Panc1 (cell line): ENCODE results near the gene CBR4. TPM values are rescaled to one million over a fixed set of nuclear protein-coding genes. Genes with fewer than 3 reads are reported as not detected.

Source experiments
- ATAC-seq: fragments of 200-7000 bp; cut with Tn5 transposase; 2 replicates; pipeline ENCODE4 v1.9.1; 2020; ENCODE audit warnings: mild to moderate bottlenecking, moderate library complexity
- BruUV-seq: library from RNA; stranded (reverse); fragments of 400-500 nt; replicated peaks from 2 replicates; lab custom pipeline; 2021; lab: Mats Ljungman, UMichigan
- CTCF ChIA-PET: fragments of 300-600 bp; sonication (Branson Sonifier 250); formaldehyde crosslinking; loops from one replicate; lab custom pipeline; 2022; ENCODE audit warnings: antibody characterized with exemption; lab: Charles Lee
- POLR2A ChIA-PET: fragments of 300-600 bp; sonication (Branson Sonifier 250); formaldehyde crosslinking; loops from one replicate; lab custom pipeline; 2022; ENCODE audit warnings: antibody characterized with exemption; lab: Charles Lee
- DNase-seq: peaks from one replicate; pipeline ENCODE4 v3.0.0-alpha.2; 2010; ENCODE audit warnings: low read depth, low spot score
- H3K27ac ChIP-seq: 2 replicates; pipeline ENCODE4 v1.5.1; 2011; ENCODE audit warnings: mild to moderate bottlenecking, low read length, inconsistent platforms
- H3K27me3 ChIP-seq: fragments of 200-500 bp; sonication (Bioruptor generic); 2 replicates; pipeline ENCODE4 v1.6.0; 2014; ENCODE audit warnings: low read length, inconsistent platforms; ENCODE audit not compliant: control insufficient read depth, insufficient read depth
- H3K36me3 ChIP-seq: fragments of 200-500 bp; sonication (Bioruptor generic); 2 replicates; pipeline ENCODE4 v1.5.1; 2014; ENCODE audit warnings: inconsistent platforms, mild to moderate bottlenecking, low read length, moderate library complexity; ENCODE audit not compliant: control insufficient read depth, insufficient read depth
- H3K4me1 ChIP-seq: 2 replicates; pipeline ENCODE4 v1.5.1; 2011; ENCODE audit warnings: inconsistent platforms, mild to moderate bottlenecking, low read length, moderate library complexity; ENCODE audit not compliant: control insufficient read depth, insufficient read depth
- H3K4me3 ChIP-seq, 2 experiments: 2 replicates each; pipeline ENCODE4 v1.5.1; 2011 to 2012; ENCODE audit warnings: low read depth in 2 of 2, low read length in 2 of 2, mild to moderate bottlenecking in 2 of 2, inconsistent platforms in 1 of 2, moderate library complexity in 1 of 2
- H3K9me3 ChIP-seq: fragments of 200-500 bp; sonication (Bioruptor generic); 2 replicates; pipeline ENCODE4 v1.5.1; 2014; ENCODE audit warnings: low read depth, mild to moderate bottlenecking, inconsistent platforms, low read length, moderate library complexity; ENCODE audit not compliant: control insufficient read depth, insufficient read depth
- POLR2AphosphoS5 ChIP-seq: IDR thresholded peaks from 2 replicates; pipeline ENCODE4 v1.6.1; 2012; ENCODE audit warnings: mild to moderate bottlenecking, low read depth, low read length, moderate library complexity
- SIN3A ChIP-seq: IDR thresholded peaks from 2 replicates; pipeline ENCODE4 v1.6.1; 2012; ENCODE audit warnings: low read depth, mild to moderate bottlenecking, low read length, moderate library complexity, borderline replicate concordance; ENCODE audit not compliant: insufficient read depth
- TCF7L2 ChIP-seq: IDR thresholded peaks from 2 replicates; pipeline ENCODE4 v1.6.1; 2011; ENCODE audit warnings: mild to moderate bottlenecking, low read depth, low read length, inconsistent platforms
- in situ Hi-C: cut with HindIII; loops from 2 replicates; pipeline ENCODE4 v1.10.0; 2016; ENCODE audit warnings: low sequenced_read_pairs, low pct_unique_long_range_greater_than_20kb
- intact Hi-C: fragments of 100-400 bp; cut with micrococcal nuclease; formaldehyde crosslinking; loops from one replicate; pipeline ENCODE4 v1.10.0; 2022; ENCODE audit not compliant: unreplicated experiment
- total RNA-seq: library from RNA; stranded (reverse); gene quantifications from one replicate; pipeline ENCODE4 v1.2.1, GENCODE V29; 2021; ENCODE audit not compliant: unreplicated experiment
- TF ChIP-seq, protein P1 (sequence below): fragments of 450-650 bp; IDR thresholded peaks from 2 replicates; pipeline ENCODE4 v1.5.1; 2017; ENCODE audit warnings: mild to moderate bottlenecking
- TF ChIP-seq, protein P2 (sequence below), 2 experiments: IDR thresholded peaks; 2 replicates each; pipeline ENCODE4 v1.6.1; 2011 to 2012; ENCODE audit warnings: low read depth in 2 of 2, control low read depth in 1 of 2, low read length in 1 of 2, mild to moderate bottlenecking in 1 of 2, moderate library complexity in 1 of 2; ENCODE audit not compliant: insufficient read depth in 1 of 2

Gene CBR4
- total RNA-seq, 1 experiment from 2014 or later: 13.5 TPM

DNA sequence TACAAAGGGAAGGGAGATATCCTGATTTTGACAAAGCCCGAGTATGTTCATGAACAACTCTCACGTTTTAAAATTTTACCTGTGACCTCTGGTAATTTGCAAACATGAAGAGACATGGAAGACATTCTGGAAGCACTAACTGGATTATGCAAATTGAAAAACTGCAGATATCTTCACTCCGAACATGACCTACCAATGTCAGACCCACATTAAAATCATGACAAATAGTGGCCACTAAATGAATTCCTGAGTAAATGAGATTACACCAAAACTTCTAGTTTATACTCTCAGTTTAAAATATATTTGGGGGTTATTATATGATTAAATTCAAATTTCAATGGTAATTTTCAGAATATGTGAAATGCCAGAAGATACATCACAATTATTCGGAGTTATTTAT, 19.9 kb upstream of the CBR4 start:
- no peaks in the 10 kb centered on the region for H3K36me3 ChIP-seq
- in situ Hi-C loops (no loop called here), intact Hi-C loops (no loop called here)
- H3K9me3 ChIP-seq: no peaks in the 10 kb centered on the region
- POLR2A ChIA-PET: no interaction called here
- CTCF ChIA-PET: interaction anchor here (0.7 kb wide), 1 partner anchor 20 kb away, joined by 5 read pairs; the partner anchor contains the start of gene CBR4
- no peaks in the 10 kb centered on the region for H3K27me3 ChIP-seq
- ATAC-seq (no peak), DNase-seq (no peak)
- no TSS peak for BruUV-seq
- peaks cover 6% of the 10 kb centered on the region for H3K4me1 ChIP-seq
- TF ChIP-seq, protein P1, sequence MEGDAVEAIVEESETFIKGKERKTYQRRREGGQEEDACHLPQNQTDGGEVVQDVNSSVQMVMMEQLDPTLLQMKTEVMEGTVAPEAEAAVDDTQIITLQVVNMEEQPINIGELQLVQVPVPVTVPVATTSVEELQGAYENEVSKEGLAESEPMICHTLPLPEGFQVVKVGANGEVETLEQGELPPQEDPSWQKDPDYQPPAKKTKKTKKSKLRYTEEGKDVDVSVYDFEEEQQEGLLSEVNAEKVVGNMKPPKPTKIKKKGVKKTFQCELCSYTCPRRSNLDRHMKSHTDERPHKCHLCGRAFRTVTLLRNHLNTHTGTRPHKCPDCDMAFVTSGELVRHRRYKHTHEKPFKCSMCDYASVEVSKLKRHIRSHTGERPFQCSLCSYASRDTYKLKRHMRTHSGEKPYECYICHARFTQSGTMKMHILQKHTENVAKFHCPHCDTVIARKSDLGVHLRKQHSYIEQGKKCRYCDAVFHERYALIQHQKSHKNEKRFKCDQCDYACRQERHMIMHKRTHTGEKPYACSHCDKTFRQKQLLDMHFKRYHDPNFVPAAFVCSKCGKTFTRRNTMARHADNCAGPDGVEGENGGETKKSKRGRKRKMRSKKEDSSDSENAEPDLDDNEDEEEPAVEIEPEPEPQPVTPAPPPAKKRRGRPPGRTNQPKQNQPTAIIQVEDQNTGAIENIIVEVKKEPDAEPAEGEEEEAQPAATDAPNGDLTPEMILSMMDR: no peak
- TF ChIP-seq SIN3A (no peak), TCF7L2 (no peak), POLR2AphosphoS5 (no peak)
- TF ChIP-seq, protein P2, sequence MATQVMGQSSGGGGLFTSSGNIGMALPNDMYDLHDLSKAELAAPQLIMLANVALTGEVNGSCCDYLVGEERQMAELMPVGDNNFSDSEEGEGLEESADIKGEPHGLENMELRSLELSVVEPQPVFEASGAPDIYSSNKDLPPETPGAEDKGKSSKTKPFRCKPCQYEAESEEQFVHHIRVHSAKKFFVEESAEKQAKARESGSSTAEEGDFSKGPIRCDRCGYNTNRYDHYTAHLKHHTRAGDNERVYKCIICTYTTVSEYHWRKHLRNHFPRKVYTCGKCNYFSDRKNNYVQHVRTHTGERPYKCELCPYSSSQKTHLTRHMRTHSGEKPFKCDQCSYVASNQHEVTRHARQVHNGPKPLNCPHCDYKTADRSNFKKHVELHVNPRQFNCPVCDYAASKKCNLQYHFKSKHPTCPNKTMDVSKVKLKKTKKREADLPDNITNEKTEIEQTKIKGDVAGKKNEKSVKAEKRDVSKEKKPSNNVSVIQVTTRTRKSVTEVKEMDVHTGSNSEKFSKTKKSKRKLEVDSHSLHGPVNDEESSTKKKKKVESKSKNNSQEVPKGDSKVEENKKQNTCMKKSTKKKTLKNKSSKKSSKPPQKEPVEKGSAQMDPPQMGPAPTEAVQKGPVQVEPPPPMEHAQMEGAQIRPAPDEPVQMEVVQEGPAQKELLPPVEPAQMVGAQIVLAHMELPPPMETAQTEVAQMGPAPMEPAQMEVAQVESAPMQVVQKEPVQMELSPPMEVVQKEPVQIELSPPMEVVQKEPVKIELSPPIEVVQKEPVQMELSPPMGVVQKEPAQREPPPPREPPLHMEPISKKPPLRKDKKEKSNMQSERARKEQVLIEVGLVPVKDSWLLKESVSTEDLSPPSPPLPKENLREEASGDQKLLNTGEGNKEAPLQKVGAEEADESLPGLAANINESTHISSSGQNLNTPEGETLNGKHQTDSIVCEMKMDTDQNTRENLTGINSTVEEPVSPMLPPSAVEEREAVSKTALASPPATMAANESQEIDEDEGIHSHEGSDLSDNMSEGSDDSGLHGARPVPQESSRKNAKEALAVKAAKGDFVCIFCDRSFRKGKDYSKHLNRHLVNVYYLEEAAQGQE (IDR thresholded peaks at IDR 0.05; ENCODE audit: insufficient read depth in 1 of 2, low read depth in 2 of 2, low read length in 1 of 2): no peak
- H3K4me3 ChIP-seq: no peak overlapping the region
- H3K27ac ChIP-seq: no peak overlapping the region

DNA sequence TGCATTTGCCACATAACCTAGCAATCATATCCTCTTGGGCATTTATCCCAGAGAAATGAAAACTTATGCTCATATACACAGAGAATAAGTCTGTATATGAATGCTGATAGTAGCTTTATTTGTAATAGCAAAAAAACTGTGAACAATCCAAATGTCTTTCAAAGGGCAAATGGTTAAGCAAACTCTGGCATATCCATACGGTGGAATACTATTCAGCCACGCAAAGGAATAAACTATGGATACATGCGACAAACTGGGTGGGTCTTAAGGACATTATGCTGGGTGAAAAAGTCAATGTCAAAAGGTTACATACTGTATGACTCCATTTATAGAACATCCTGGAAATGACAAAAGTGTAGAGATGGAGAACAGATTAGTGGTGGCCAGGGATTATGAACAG, 17.6 kb upstream of the CBR4 start:
- H3K27me3 ChIP-seq: no peaks in the 10 kb centered on the region
- peaks cover 6% of the 10 kb centered on the region for H3K4me1 ChIP-seq
- intact Hi-C loops: no loop called here
- no peak for DNase-seq
- BruUV-seq: no TSS peak
- in situ Hi-C loops: no loop called here
- no peaks in the 10 kb centered on the region for H3K9me3 ChIP-seq
- H3K4me3 ChIP-seq: no peak overlapping the region
- CTCF ChIA-PET: no interaction called here
- TF ChIP-seq SIN3A: no peak
- TF ChIP-seq TCF7L2: no peak
- TF ChIP-seq, protein P1: no peak
- TF ChIP-seq, protein P2 (IDR thresholded peaks at IDR 0.05; ENCODE audit: insufficient read depth in 1 of 2, low read depth in 2 of 2, low read length in 1 of 2): no peak
- TF ChIP-seq POLR2AphosphoS5: no peak
- POLR2A ChIA-PET: no interaction called here
- H3K27ac ChIP-seq: no peak overlapping the region
- ATAC-seq: no peak
- no peaks in the 10 kb centered on the region for H3K36me3 ChIP-seq
